ENCODE measurements around the gene ANKS1B. TPM values are rescaled to one million over a fixed set of nuclear protein-coding genes. Genes with fewer than 3 reads are reported as not detected.
"Not testable (repeated sequence)": the region's sequence is repeated elsewhere in the genome, so short reads cannot be mapped to it uniquely, and the experiment has no call there.

The ANKS1B gene
- total RNA-seq, 3 donors from 2014 or later (not counting 1 experiment from before 2014, with no cell fraction given), result not detected

DNA sequence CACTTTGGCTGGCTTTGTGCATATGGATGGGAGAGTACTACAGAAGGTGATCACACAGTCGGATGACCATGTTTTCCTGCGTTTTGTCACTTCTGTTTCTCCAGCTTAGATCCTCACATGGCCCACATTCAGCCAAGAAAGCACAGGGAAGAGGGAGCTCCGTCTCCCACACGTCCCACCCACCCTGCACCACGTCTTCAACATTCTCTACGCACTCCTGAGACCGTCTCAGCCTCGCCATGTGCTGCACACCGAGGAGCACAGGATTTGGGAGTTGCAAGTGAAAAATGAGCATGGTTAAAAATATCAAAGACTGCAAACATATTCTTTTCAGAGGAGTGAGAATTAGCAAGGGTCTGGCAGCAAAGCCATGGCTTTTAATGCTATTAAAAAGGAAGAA lies 1217.5 kb downstream of the ANKS1B start:
- intact Hi-C loops (cut with micrococcal nuclease), result no loop called here
- H3K27ac ChIP-seq (ENCODE audit: low read length), result no peak overlapping the region
- no peaks in the 10 kb centered on the region for H3K9me3 ChIP-seq (ENCODE audit: control insufficient read depth, insufficient read depth, low read length)
- Mint-ChIP-seq H3K9me3 (no peaks in the 10 kb centered on the region), H3K4me3 (no peak overlapping the region), H3K27ac (no peak overlapping the region), H3K4me1 (no peaks in the 10 kb centered on the region), H3K27me3 (ENCODE audit: low read depth in 2 of 2) (peaks cover 0 to 8% of the 10 kb centered on the region in 2 donors), H3K36me3 (no peaks in the 10 kb centered on the region)
- TF ChIP-seq, protein P1, sequence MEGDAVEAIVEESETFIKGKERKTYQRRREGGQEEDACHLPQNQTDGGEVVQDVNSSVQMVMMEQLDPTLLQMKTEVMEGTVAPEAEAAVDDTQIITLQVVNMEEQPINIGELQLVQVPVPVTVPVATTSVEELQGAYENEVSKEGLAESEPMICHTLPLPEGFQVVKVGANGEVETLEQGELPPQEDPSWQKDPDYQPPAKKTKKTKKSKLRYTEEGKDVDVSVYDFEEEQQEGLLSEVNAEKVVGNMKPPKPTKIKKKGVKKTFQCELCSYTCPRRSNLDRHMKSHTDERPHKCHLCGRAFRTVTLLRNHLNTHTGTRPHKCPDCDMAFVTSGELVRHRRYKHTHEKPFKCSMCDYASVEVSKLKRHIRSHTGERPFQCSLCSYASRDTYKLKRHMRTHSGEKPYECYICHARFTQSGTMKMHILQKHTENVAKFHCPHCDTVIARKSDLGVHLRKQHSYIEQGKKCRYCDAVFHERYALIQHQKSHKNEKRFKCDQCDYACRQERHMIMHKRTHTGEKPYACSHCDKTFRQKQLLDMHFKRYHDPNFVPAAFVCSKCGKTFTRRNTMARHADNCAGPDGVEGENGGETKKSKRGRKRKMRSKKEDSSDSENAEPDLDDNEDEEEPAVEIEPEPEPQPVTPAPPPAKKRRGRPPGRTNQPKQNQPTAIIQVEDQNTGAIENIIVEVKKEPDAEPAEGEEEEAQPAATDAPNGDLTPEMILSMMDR (IDR thresholded peaks at IDR 0.05), result no peak
- WGBS (ENCODE audit: insufficient coverage), result 91% methylated on average over 9 of the region's 9 CpGs
- H3K27me3 ChIP-seq (ENCODE audit: control insufficient read depth, insufficient read depth, low read length), result no peaks in the 10 kb centered on the region
- no peaks in the 10 kb centered on the region for H3K4me1 ChIP-seq (ENCODE audit: control insufficient read depth, insufficient read depth, low read length)
- ATAC-seq (no peak), DNase-seq (no peak)
- H3K36me3 ChIP-seq (ENCODE audit: control insufficient read depth, insufficient read depth, low read length), result no peaks in the 10 kb centered on the region
- H3K4me3 ChIP-seq (ENCODE audit: low read length), result no peak overlapping the region

DNA sequence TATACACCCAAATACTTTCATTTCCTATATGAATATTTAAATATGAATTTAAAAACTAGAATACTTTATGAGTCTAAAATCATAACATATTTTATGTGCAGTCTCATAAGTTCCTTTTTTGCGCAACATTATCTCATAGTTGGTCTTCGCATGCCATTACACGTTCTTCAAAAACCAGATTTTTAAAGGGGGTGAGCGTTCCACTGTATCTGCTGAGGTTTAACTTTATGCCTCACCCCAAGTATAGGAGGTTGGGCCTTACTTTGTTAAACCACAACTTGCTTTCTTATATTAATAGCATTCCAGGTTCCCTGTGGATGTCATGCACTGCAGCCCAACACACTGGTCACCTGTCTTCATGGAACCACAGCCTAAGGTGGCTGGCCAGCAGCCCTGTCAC lies 1221.1 kb downstream of the ANKS1B start:
- no peak for DNase-seq
- Histone ChIP-seq H3K27me3 (ENCODE audit: control insufficient read depth, insufficient read depth, low read length) (no peaks in the 10 kb centered on the region), H3K27ac (ENCODE audit: low read length) (no peak overlapping the region), H3K4me1 (ENCODE audit: control insufficient read depth, insufficient read depth, low read length) (no peaks in the 10 kb centered on the region), H3K4me3 (ENCODE audit: low read length) (no peak overlapping the region), H3K9me3 (ENCODE audit: control insufficient read depth, insufficient read depth, low read length) (no peaks in the 10 kb centered on the region), H3K36me3 (ENCODE audit: control insufficient read depth, insufficient read depth, low read length) (no peaks in the 10 kb centered on the region)
- 83% methylated on average over 4 of the region's 4 CpGs for WGBS (ENCODE audit: insufficient coverage)
- peaks cover 5% of the 10 kb centered on the region in 2 donors for H3K27me3 Mint-ChIP-seq (ENCODE audit: low read depth in 2 of 2)
- intact Hi-C loops (cut with micrococcal nuclease), result no loop called here
- H3K4me1 Mint-ChIP-seq, result no peaks in the 10 kb centered on the region
- TF ChIP-seq, protein P1 (IDR thresholded peaks at IDR 0.05), result no peak
- no peak overlapping the region for H3K27ac Mint-ChIP-seq
- no peaks in the 10 kb centered on the region for H3K36me3 Mint-ChIP-seq
- ATAC-seq, result no peak
- H3K9me3 Mint-ChIP-seq, result no peaks in the 10 kb centered on the region
- no peak overlapping the region for H3K4me3 Mint-ChIP-seq

DNA sequence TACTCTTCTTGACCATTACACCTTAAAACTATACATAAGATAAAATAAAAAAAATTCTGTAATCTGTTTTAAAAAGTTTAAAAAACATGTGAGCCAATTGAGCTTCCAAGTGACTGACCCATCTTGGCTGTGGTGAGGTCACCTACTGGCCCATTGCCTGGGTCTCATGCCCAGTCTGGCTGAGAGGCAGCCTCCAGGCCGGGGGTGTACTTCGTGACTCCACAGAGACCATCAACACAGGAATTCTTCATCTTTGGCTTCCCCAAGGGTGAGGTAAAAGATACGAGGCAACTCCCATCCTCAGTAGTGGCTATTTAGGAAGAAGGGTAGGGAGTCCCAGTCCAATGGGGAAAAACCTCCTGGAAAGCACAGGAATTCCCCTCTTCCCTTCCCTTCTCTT lies 1226.4 kb downstream of the ANKS1B start:
- H3K4me1 Mint-ChIP-seq, result no peaks in the 10 kb centered on the region
- WGBS (ENCODE audit: insufficient coverage), result 83% methylated on average over 1 of the region's 3 CpGs
- H3K27me3 Mint-ChIP-seq (ENCODE audit: low read depth in 2 of 2), result peaks cover 5% of the 10 kb centered on the region in 2 donors

DNA sequence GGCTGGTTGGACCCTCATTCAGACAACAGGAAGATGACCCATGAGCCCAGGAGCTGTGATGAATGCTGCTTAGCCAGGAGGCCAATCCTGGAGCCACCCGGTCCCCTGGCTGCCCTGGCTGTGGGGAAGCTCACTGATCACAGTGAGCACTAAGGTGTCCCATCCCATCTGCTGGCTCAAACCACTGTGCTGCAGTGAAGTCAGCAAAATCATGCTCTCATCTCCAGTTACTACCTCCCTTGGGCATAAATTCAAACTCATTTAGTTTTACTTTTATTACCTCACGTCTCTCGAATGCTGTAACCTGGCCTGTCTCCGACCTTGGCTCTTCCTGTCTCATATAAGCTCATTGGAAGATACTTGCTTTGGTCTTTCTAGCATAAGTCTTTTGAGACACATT lies 1227.3 kb downstream of the ANKS1B start:
- 87% methylated on average over 3 of the region's 4 CpGs for WGBS (ENCODE audit: insufficient coverage)
- H3K9me3 Mint-ChIP-seq, result no peaks in the 10 kb centered on the region
- TF ChIP-seq, protein P1 (IDR thresholded peaks at IDR 0.05), result no peak
- no peak overlapping the region for H3K27ac Mint-ChIP-seq
- Histone ChIP-seq H3K27me3 (ENCODE audit: control insufficient read depth, insufficient read depth, low read length) (no peaks in the 10 kb centered on the region), H3K27ac (ENCODE audit: low read length) (no peak overlapping the region), H3K36me3 (ENCODE audit: control insufficient read depth, insufficient read depth, low read length) (no peaks in the 10 kb centered on the region), H3K4me1 (ENCODE audit: control insufficient read depth, insufficient read depth, low read length) (no peaks in the 10 kb centered on the region), H3K4me3 (ENCODE audit: low read length) (no peak overlapping the region), H3K9me3 (ENCODE audit: control insufficient read depth, insufficient read depth, low read length) (no peaks in the 10 kb centered on the region)
- no peak for DNase-seq
- ATAC-seq, result no peak
- H3K4me3 Mint-ChIP-seq, result no peak overlapping the region
- intact Hi-C loops (cut with micrococcal nuclease), result no loop called here
- H3K36me3 Mint-ChIP-seq, result no peaks in the 10 kb centered on the region
- no peaks in the 10 kb centered on the region for H3K4me1 Mint-ChIP-seq
- peaks cover 4 to 5% of the 10 kb centered on the region in 2 donors for H3K27me3 Mint-ChIP-seq (ENCODE audit: low read depth in 2 of 2)

More for the DNA sequence above, 1226.4 kb downstream of the ANKS1B start:
- no peak for ATAC-seq
- H3K36me3 ChIP-seq (ENCODE audit: control insufficient read depth, insufficient read depth, low read length), result no peaks in the 10 kb centered on the region
- Mint-ChIP-seq H3K27ac (no peak overlapping the region), H3K9me3 (no peaks in the 10 kb centered on the region), H3K36me3 (no peaks in the 10 kb centered on the region), H3K4me3 (no peak overlapping the region)
- H3K27me3 ChIP-seq (ENCODE audit: control insufficient read depth, insufficient read depth, low read length), result no peaks in the 10 kb centered on the region
- H3K4me3 ChIP-seq (ENCODE audit: low read length), result no peak overlapping the region
- no peak for DNase-seq
- TF ChIP-seq, protein P1 (IDR thresholded peaks at IDR 0.05), result no peak
- H3K27ac ChIP-seq (ENCODE audit: low read length), result no peak overlapping the region
- no peaks in the 10 kb centered on the region for H3K4me1 ChIP-seq (ENCODE audit: control insufficient read depth, insufficient read depth, low read length)
- intact Hi-C loops (cut with micrococcal nuclease), result no loop called here
- no peaks in the 10 kb centered on the region for H3K9me3 ChIP-seq (ENCODE audit: control insufficient read depth, insufficient read depth, low read length)

DNA sequence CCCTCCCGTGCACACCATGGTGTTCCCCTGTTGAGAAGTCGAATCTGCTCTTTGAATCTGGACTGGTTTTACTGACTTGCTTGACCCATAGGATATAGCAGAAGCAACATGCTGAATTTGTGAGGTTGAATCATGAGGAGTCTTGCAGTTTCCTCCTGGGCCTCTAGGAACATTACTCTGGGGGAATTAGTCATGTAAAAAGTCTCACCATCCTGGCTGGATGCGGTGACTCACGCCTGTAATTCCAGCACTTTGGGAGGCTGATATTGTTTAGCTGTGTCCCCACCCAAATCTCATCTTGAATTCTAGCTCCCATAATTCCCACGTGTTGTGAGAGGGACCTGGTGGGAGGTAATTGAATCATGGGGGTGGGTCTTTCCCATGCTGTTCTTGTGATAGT lies 1228.9 kb downstream of the ANKS1B start:
- H3K4me3 Mint-ChIP-seq; DNase-seq; H3K36me3 ChIP-seq (ENCODE audit: control insufficient read depth, insufficient read depth, low read length); H3K9me3 ChIP-seq (ENCODE audit: control insufficient read depth, insufficient read depth, low read length); H3K4me1 Mint-ChIP-seq; H3K9me3 Mint-ChIP-seq; ATAC-seq; H3K36me3 Mint-ChIP-seq; H3K4me3 ChIP-seq (ENCODE audit: low read length); H3K27ac Mint-ChIP-seq; H3K27ac ChIP-seq (ENCODE audit: low read length); H3K27me3 ChIP-seq (ENCODE audit: control insufficient read depth, insufficient read depth, low read length); intact Hi-C loops (cut with micrococcal nuclease); H3K4me1 ChIP-seq (ENCODE audit: control insufficient read depth, insufficient read depth, low read length); H3K27me3 Mint-ChIP-seq (ENCODE audit: low read depth in 2 of 2): not testable (repeated sequence)
- 86% methylated on average over 4 of the region's 5 CpGs for WGBS (ENCODE audit: insufficient coverage)

Data from natural killer cell (primary cell).